NCI-H1417 treated with DMSO at 0.1 percent for 48 hours (cell line): Measurements from ENCODE around the gene CAP2.

Source experiments
- DNase-seq: peaks from one replicate; lab custom pipeline; 2025; lab: John Stamatoyannopoulos, UW

CAP2 gene, protein sequence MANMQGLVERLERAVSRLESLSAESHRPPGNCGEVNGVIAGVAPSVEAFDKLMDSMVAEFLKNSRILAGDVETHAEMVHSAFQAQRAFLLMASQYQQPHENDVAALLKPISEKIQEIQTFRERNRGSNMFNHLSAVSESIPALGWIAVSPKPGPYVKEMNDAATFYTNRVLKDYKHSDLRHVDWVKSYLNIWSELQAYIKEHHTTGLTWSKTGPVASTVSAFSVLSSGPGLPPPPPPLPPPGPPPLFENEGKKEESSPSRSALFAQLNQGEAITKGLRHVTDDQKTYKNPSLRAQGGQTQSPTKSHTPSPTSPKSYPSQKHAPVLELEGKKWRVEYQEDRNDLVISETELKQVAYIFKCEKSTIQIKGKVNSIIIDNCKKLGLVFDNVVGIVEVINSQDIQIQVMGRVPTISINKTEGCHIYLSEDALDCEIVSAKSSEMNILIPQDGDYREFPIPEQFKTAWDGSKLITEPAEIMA

DNA sequence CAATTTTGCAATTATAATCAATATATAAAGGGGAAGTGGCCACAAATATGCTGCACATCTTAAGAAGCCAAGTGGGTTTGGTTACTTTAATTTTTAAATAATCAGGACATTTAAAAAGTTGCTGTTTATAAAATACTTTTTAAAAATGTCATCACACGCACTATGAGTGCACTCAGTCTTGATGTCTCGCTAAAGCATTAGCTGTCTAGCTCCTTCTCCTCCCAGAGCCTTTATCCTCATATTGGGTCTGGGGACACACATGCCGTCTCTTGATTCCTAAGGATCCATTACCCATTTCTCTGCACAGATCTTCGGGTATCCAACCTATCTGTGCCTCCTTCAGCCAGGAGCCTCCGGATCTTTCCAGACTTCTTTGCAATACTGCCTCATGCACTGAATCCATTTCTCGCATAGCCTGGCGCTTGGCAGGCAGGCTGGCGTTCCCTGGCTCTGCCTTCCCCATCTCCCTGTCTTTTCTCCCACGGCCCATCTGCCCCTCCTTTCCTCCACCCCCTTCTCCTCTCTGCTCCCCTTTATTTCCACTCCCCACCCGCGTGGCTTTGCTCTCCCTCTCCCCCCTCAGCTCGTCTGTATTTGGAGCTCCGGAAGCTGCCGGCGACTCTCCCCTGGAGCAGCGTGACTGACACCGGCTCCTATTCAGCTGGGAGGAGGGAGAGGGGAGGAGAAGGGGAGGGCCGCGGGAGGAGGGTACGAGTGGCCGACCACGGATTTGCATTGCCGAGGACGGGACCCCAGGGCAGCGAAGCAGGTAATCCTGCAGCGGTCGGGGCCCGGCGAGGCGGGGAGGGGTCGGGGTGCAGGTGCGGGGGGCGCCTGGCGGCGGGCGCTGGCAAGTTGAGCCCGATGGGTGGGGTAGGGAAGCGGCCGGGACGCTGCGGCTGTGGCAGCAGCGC, at the start of gene CAP2:
Gene CAP2 (plus strand): TSS at position 618 of the 914 bp plus-strand sequence. CDS start 27,961 bp downstream, outside the sequence.
- DNase-seq: no peak

DNA sequence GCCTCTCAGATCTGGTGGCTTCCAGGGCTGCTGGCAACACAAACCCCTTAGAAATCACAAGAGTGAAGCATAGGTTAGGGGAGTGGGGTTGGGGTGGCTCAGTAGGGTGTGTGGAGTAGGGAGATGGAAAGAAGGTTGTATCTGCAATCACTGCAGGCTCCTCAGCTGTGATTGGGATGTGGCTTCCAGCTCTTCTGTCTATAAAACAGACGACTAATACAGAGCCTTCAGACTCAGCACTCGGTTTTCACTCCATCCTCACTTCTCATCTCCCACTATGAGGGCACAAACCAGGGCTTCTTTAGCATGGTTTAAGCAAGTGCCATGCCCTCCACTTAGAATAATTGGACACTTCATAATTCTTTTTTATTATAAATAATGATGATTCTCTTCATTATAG, 46.4 kb upstream of the CAP2 start:
- no peak for DNase-seq

DNA sequence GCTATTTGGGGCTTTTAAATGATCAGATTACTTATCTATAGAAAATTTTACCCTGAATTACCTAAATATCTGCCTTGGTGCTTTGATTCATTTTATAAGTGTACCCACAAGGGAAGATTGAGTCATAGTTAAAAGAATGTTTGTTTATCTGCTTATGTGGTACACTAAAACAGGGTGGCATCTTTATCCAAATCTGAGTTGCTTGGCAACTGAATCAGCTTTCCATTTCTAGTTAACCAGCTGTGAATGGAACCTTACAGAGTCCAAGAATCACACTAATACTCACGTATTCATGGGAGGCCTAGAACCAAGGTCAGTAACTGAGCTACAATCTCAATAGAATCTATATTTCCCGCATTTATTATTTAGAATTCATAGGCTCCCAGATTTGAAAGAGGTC, 44.0 kb upstream of the CAP2 start:
- DNase-seq: no peak

DNA sequence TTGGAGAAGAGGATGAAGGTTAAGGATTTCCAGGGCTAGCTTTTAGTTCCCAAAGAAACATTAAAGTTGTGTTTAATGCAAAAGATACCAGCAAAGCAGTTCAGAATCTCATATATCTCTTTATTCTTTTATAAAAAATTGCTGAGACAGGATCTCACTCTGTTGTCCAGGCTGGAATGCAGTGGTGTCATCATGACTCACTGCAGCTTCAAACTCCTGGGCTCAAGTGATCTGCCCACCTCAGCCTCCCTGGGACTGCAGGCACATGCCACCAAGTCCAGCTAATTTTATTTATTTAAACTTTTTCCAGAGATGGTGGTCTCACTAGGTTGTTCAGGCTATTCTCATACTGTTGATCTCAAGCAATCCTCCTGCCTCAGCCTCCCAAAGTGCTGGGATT, 41.1 kb upstream of the CAP2 start:
- DNase-seq: no peak

DNA sequence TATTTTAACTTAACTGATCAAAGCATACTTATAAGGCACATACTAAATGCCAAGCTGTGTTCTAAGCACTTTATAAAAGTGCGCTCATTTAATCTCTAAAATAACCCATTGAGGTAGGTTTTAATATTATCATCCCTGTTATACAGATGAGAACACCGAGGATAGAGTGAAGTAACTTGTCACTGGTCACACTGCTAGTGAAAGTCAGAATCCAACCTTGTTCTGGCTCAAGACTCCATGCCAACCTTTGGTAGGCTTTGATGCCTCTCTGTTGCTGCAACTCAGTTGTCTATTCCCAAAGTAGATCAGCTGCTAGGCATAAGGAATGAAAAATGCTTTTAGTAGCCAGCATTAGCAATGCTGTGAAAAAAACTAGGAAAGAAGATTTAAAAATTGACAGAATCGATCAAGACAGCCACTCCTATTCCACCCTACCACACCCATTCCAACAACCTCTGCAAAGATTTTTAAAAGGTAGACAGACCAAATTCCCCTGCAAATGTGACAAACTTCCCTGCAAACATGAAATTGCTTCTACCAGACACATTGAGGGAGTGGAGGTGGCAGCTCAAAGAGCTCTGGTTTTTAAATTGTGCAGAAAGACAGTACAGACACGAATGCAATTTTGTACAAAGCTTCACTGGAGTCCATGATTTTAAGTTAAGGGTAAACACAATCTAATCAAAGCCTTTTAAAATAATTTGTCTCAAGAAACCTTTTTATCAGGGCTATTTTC, 39.8 kb upstream of the CAP2 start:
- DNase-seq: no peak

DNA sequence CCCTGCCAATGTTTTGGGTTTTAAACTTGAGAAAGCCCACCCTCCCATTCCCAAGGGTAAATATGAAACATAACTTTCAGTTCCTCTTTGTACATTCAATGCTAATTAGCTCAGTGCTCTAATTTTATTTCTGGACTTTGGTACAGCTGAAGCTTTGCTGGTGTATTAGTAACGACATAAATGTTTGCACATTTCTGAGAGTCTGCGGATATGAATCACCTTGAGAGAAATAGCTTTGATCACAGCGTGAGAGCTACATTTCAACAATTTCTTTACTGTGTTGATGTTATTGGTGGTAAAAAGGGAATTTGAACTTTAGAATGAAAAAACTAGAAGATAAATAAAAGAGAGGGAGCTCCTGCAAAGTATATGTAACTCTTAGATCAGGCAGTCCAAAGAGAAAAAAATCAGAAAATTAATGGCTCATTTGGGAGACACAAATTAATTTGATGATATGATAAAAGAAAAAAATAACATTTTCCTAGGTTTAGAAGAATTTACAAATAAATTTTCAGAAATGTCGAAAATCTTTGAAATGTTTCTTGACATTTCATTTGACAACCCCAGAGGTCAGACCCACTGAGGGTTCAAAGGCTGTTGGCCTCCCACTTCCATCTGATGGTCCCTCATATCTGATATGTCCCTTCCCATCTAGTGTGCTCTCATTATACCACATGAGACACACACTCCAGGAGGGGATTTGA, 38.5 kb upstream of the CAP2 start:
- DNase-seq: no peak

DNA sequence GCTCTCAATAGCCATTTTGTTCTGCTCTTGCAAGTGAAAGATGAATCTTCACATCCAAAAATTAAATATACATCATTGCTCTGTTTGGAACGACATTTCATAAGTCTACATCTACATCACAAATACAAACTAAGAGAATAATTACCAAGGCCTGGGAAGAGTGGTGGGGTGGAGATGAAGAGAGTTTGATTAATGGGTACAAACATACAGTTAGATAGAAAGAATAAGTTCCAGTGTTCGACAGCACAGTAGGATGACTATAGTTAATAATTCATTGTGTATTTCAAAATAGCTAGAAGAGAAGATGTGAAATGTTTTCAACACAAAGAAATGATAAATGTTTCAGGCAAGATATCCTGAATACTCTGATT, 38.0 kb upstream of the CAP2 start:
- no peak for DNase-seq

DNA sequence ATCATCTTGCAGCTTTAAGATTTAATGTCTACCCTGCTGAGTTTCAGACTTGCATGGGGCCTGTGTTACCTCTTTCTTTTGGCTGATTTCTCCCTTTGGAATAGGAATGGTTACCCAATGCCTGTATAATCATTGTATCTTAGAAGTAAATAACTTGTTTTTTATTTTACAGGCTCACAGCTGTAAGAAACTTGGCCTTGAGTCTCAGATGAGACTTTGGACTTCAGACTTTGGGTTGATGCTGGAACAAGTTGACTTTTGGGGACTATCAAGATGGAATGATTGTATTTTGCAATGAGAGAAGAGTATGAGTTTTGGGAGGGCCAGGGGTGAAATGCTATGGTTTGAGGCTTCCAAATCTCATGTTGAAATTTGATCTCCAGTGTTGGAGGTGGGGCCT, 34.9 kb upstream of the CAP2 start:
- DNase-seq: no peak

DNA sequence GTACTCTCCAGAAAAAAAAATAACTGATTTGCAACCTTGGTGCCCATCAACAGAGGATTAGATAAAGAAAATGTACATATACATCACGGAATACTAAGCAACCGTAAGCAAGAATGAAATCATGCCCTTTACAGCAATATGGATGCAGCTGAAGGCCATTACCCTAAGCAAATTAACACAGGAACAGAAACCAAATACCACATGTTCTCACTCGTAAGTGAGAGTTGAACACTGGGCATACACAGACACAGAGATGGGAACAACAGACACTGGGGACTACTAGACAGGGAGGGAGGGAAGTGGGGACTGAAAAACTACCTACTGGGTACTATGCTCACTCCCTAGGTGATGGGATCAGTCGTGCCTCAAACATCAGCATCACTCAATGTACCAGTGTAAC, 32.8 kb upstream of the CAP2 start:
- DNase-seq: no peak

DNA sequence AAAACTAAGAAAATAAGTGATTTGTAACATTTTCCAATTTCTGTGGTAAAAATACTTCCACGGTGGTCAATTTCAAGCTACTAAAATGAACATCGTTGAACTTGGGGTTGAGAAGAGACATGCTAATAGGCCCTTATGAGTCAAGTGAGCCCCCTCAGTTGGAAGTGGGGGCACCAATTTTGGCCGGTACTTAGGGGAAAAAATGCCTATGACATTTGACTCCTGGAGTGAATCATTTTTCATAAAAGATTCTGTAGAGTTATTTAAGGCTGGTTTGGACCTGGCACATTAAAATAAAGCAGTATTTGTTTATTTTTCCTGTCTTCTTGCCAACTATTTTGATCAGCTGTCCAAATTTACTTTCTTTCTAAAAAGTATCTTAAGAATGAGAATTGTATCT, 32.4 kb upstream of the CAP2 start:
- no peak for DNase-seq

DNA sequence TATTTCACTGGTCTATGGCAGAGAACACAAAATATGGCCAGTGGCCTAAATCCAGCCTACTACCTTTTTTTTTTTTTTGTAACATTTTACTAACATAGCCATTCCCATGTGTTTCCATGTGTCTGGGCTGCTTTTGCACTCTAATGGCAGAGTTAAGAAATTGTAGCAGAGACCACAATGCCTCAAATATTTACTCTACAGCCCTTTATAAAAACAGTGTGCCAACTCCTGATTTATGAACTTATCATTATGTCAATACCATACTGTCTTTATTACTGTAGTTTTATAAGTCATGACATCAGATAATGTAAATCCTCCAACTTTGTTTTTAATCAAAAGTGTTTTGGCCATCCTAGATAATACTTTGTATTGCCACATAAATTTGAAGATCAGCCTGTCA, 27.4 kb upstream of the CAP2 start:
- no peak for DNase-seq

DNA sequence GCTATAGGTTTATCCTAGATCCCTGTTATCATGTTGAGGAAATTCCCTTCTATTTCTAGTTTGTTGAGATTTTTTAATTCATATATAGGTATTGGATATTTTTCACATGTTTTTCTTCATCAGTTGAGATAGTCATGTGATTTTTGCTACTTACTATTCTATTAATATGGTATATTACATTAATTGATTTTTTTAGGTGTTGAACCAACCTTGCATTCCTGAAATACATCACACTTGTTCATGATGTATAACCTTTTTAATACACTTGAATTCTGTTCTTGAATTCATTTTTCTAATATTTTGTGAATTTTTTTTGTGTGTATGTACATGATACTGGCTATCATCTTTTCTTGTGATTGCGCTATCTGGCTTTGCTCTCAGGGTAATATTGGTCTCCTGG, 25.5 kb upstream of the CAP2 start:
- no peak for DNase-seq

DNA sequence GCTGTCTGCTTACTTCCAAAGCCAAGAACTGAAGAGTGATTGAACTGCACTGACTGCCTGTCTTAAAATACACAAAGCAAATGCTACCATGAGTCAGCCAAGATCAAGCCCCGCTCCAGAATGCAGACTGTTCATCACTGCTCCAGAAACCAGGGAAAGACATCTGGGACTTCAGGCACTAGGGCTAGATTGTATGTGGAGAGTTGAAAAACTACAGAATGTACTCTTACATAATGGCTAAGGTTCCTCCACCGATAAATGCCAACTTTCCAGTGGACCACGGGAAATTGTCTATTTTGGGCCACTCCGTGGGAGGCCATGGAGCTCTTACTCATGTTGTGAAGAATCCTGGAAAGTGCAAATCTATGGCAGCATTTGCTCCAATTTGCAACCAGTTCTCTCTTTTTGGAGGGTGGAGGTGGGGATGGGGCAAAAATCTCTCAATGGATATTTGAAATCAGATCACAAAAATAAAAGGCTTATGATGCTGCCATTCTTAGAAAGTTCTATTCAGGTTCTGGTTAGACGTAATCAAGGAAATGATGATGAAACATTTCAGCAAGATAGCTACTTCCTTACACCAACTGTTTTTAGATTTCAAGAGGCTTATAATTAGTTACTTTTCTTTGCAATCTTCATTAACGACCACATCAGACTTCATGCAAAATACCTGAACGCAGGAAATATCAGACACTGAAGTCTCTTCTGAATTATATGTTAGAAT, 11.8 kb upstream of the CAP2 start:
- DNase-seq: no peak

DNA sequence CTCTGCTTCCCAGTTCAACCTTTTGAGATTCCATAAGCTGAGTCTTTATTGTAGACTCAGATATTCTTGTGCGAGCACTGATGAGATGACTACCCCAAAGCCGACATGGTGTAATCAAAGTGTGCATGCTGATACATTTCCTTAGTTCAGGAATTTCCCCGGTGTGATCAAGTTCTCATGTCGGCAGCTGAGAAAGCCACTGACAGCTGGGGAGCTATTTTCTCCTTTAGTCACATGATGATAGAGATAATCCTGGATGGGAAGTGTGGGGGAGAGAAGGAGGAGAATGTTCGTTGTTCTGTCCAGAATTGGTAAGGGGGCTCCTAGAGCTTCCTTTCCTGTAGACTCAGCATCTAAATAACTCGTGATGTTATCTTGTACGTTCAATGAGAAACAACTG, 7.7 kb upstream of the CAP2 start:
- DNase-seq: no peak

DNA sequence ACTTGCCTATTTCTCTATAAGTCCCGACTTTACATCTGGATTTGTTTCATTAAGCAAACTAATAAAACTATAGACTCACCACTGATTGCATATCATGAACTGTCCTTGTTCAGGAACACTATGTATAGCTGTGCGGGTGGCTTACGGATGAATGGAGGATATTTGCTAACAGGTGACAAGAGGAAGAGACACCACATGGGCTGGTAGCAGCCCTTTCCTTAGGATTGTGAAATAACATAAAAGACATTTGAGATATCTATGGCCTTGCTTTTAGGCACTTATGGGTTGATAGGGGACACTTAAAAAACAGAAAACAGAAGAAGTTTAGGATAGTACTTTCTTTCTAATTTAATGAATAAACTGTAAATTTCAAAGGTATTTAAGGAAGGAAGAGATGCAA, 5.0 kb upstream of the CAP2 start:
- DNase-seq: no peak

DNA sequence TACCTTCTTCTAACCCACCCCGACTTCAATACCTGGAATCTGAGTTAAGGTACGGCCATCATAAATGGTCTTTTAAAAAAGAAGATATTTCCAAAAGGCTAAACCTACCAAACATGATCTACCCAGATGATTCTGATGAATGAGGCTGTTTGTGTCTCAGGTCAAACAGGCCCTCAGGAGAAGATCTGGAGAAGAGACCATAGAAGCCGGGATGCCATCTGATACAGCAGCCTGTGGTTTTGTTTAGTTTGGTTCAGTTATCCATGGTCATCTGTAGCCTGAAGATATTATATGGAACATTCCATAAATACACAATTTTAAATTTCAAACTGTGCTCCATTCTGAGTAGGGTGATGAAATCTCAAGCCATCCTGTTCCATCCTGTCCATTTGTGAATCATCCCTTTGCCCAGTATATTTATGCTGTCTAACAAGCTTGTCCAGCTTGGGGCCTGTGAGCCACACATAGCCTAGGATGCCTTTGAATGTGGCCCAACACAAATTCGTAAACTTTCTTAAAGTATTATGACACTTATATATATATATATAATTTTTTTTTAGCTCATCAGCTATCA, 4.0 kb upstream of the CAP2 start:
- no peak for DNase-seq

DNA sequence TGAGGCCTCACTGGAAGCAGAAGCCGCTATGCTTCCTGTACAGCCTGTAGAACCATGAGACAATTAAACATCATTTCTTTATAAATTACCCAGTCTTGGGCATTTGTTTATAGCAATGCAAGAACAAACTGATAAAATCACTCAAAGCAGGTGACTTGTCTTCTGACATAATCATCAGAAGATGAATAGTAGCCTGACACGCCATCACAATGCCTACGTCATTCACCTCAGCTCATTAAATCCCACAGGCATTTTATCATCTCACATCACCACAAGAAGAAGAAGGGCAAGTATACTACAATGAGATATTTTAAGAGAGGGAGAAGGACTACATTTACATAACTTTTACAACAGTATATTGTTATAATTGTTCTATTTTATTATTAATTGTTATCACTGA, 3.1 kb upstream of the CAP2 start:
- no peak for DNase-seq

DNA sequence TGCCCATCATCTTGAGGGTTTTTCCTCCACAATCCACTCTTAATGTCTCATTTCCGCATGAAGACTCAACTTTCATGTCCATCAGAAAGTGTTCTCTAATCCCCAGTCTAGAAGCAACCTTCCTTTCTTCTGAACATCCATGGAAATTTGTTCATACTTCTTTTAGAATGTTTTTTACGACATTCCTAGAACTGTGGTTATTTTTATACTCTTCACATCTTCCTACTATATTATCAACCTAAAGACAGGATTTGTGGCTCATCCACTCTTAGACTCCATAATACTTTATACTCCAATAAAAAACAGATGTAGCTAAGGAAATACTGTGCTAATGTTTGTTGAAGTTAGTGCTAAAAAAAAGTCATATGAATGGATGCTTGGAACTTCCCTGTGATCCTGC, 1.4 kb upstream of the CAP2 start:
- no peak for DNase-seq

DNA sequence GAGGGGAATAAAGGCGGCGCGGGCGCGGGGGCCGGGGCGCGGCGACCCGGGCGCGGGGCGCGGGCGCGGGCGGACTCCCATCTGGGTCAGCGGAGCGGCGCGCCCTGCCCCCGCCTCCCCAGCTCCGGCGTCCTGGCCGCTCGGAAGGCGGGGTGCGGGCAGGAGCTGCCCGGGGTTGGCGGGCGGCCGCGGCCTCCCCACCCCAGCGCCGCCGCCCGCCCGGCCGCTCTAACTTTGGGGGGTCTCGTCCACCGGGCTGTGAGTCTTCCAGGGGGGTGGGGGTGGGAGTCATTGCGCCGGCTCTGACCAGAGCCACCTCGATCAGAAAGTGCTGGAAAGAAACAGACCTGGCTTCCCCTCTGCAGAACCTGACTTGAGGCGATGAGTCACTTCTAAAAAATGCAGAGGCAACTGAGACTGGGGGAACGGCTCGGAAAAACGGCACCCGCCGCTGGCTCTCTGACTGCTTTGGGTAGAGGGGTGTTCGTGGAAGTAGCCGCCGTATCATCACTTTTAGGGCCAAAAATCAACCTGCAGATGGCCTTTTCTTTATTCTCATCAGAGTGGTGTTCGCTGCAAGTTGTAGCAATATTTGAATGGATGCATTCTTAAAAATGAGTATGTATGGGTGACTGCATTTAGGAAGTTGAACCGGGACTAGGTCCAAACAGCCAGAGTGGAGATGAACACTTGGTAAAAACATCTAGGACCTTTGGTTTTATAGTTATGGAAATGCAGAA, 667 bp downstream of the CAP2 start:
- no peak for DNase-seq

DNA sequence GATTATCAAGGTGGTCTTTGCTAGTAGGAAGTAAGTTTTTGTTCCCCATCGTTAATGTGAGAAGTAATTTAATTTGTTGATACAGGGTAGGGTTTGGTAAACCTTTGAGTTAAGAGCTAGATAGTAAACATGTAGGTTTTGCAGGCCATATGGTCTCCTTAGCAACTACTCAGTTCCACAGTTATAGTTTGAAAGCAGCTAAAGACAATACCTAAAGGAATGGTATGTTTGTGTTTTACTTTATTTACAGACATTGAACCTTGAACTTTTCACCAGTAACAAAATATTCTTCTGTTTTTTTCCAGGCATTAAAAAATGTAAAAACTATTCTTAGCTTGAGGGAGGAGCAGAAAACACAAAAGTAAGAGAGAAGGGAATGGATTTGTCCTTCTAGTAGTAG, 1.7 kb downstream of the CAP2 start:
- DNase-seq: no peak
